NOMO-1 treated with DMSO at 0.1 percent for 48 hours (cell line): Measurements from ENCODE around the gene IFT80.
A peak's percentile ranks its signal among the peaks of the same experiment; 100 is the strongest.
"Not testable (repeated sequence)": the region's sequence is repeated elsewhere in the genome, so short reads cannot be mapped to it uniquely, and the experiment has no call there.

Source experiments
- DNase-seq: peaks from one replicate; lab custom pipeline; 2025; ENCODE audit not compliant: unreplicated experiment; lab: John Stamatoyannopoulos, UW

The IFT80 gene

GRCh38 chr3:160369784-160370183, 29.2 kb downstream of the IFT80 start:
- DNase-seq, result no peak

GRCh38 chr3:160368804-160369203, 30.2 kb downstream of the IFT80 start:
- peak; percentile 99 for DNase-seq

GRCh38 chr3:160365869-160366522, 33.0 kb downstream of the IFT80 start:
- no peak for DNase-seq

GRCh38 chr3:160362896-160363295, 36.1 kb downstream of the IFT80 start:
- DNase-seq, result not testable (repeated sequence)

GRCh38 chr3:160355826-160356225, 43.2 kb downstream of the IFT80 start:
- no peak for DNase-seq

- no peak for DNase-seq
Measured at GRCh38 chr3:160346511-160346910, 52.5 kb downstream of the IFT80 start.

GRCh38 chr3:160343132-160343531, 55.9 kb downstream of the IFT80 start:
- peak; percentile 72 for DNase-seq

- DNase-seq, result no peak
Measured at GRCh38 chr3:160340351-160340750, 58.7 kb downstream of the IFT80 start.

GRCh38 chr3:160331127-160331937, 67.7 kb downstream of the IFT80 start:
- DNase-seq, result peak; percentile 68

- DNase-seq, result no peak
Measured at GRCh38 chr3:160330690-160331089, 68.3 kb downstream of the IFT80 start.

GRCh38 chr3:160330109-160330508, 68.9 kb downstream of the IFT80 start:
- DNase-seq, result no peak

GRCh38 chr3:160326286-160326685, 72.7 kb downstream of the IFT80 start:
- not testable (repeated sequence) for DNase-seq

GRCh38 chr3:160321821-160322220, 77.2 kb downstream of the IFT80 start:
- DNase-seq, result not testable (repeated sequence)

- DNase-seq, result no peak
Measured at GRCh38 chr3:160319322-160319721, 79.7 kb downstream of the IFT80 start.

GRCh38 chr3:160314995-160315394, 84.0 kb downstream of the IFT80 start:
- no peak for DNase-seq

GRCh38 chr3:160312014-160312624, 86.9 kb downstream of the IFT80 start:
- DNase-seq, result peak; percentile 47

- no peak for DNase-seq
Measured at GRCh38 chr3:160302806-160303205, 96.2 kb downstream of the IFT80 start.

GRCh38 chr3:160296591-160296990, 102.4 kb downstream of the IFT80 start:
- peak; percentile 32 for DNase-seq

GRCh38 chr3:160291909-160292299, 107.1 kb downstream of the IFT80 start:
- DNase-seq, result no peak

GRCh38 chr3:160291290-160291908, 107.6 kb downstream of the IFT80 start:
- no peak for DNase-seq

GRCh38 chr3:160287666-160288065, 111.4 kb downstream of the IFT80 start:
- no peak for DNase-seq

- DNase-seq, result no peak
Measured at GRCh38 chr3:160286231-160286630, 112.8 kb downstream of the IFT80 start.
